H9 (cell line): ENCODE results near the gene ZNF287. TPM values are rescaled to one million over a fixed set of nuclear protein-coding genes. Genes with fewer than 3 reads are reported as not detected.

ENCODE experiments used
- DNase-seq: peaks from one replicate; pipeline ENCODE4 v3.0.0-alpha.2; 2017
- H2AFZ ChIP-seq: one replicate; pipeline ENCODE4 v1.6.1; 2013; ENCODE audit warnings: mild to moderate bottlenecking, low read length, control low read depth, moderate library complexity
- H2AK5ac ChIP-seq: 2 replicates; pipeline ENCODE4 v1.6.1; 2013; ENCODE audit warnings: low read length, control low read depth, mixed read lengths; ENCODE audit not compliant: insufficient read length
- H2BK120ac ChIP-seq: one replicate; pipeline ENCODE4 v1.6.1; 2013; ENCODE audit warnings: low read depth, mild to moderate bottlenecking, low read length, control low read depth, inconsistent platforms; ENCODE audit not compliant: poor library complexity, severe bottlenecking
- H2BK12ac ChIP-seq: 2 replicates; pipeline ENCODE4 v1.6.1; 2013; ENCODE audit warnings: low read length, control low read depth, mixed read lengths, low read depth; ENCODE audit not compliant: insufficient read length
- H2BK15ac ChIP-seq: 2 replicates; pipeline ENCODE4 v1.6.1; 2013; ENCODE audit warnings: low read depth, low read length, control low read depth
- H2BK20ac ChIP-seq: one replicate; pipeline ENCODE4 v1.6.1; 2013; ENCODE audit warnings: low read depth, mild to moderate bottlenecking, low read length, control low read depth, inconsistent platforms; ENCODE audit not compliant: poor library complexity, severe bottlenecking
- H2BK5ac ChIP-seq: 2 replicates; pipeline ENCODE4 v1.6.1; 2013; ENCODE audit warnings: low read length, control low read depth, mixed read lengths; ENCODE audit not compliant: insufficient read length
- H3K14ac ChIP-seq: 2 replicates; pipeline ENCODE4 v1.6.1; 2013; ENCODE audit warnings: low read length, control low read depth; ENCODE audit not compliant: insufficient read depth
- H3K18ac ChIP-seq: 2 replicates; pipeline ENCODE4 v1.6.1; 2013; ENCODE audit warnings: low read depth, mild to moderate bottlenecking, mixed read lengths, low read length, control low read depth; ENCODE audit not compliant: insufficient read length
- H3K23ac ChIP-seq: 2 replicates; pipeline ENCODE4 v1.6.1; 2013; ENCODE audit warnings: low read length, control low read depth, mixed read lengths, low read depth; ENCODE audit not compliant: insufficient read length
- H3K23me2 ChIP-seq: 2 replicates; pipeline ENCODE4 v1.6.1; 2013; ENCODE audit warnings: low read depth, mild to moderate bottlenecking, mixed read lengths, low read length, control low read depth; ENCODE audit not compliant: insufficient read length, poor library complexity, severe bottlenecking
- H3K27ac ChIP-seq: 2 replicates; pipeline ENCODE4 v1.5.1; 2013; ENCODE audit warnings: low read length, control low read depth, mixed read lengths, low read depth; ENCODE audit not compliant: insufficient read length
- H3K27me3 ChIP-seq: 2 replicates; pipeline ENCODE4 v1.6.1; 2013; ENCODE audit warnings: low read length, control low read depth, inconsistent platforms; ENCODE audit not compliant: insufficient read depth
- H3K4ac ChIP-seq: 2 replicates; pipeline ENCODE4 v1.6.1; 2013; ENCODE audit warnings: low read depth, mild to moderate bottlenecking, control low read depth, inconsistent platforms, low read length, moderate library complexity
- H3K4me1 ChIP-seq: 2 replicates; pipeline ENCODE4 v1.6.1; 2013; ENCODE audit warnings: low read length, control low read depth, inconsistent platforms; ENCODE audit not compliant: insufficient read depth
- H3K4me2 ChIP-seq: 2 replicates; pipeline ENCODE4 v1.6.1; 2013; ENCODE audit warnings: low read length, control low read depth, mixed read lengths; ENCODE audit not compliant: insufficient read length, insufficient read depth
- H3K56ac ChIP-seq: 2 replicates; pipeline ENCODE4 v1.6.1; 2013; ENCODE audit warnings: low read depth, mild to moderate bottlenecking, mixed read lengths, low read length, control low read depth; ENCODE audit not compliant: insufficient read length
- H3K79me1 ChIP-seq: 2 replicates; pipeline ENCODE4 v1.6.1; 2013; ENCODE audit warnings: low read depth, mild to moderate bottlenecking, moderate library complexity, low read length, control low read depth, inconsistent platforms; ENCODE audit not compliant: insufficient read depth, poor library complexity, severe bottlenecking
- H3K79me2 ChIP-seq: 2 replicates; pipeline ENCODE4 v1.6.1; 2013; ENCODE audit warnings: low read length, control low read depth, inconsistent platforms; ENCODE audit not compliant: insufficient read depth
- H3K9ac ChIP-seq: 2 replicates; pipeline ENCODE4 v1.6.1; 2013; ENCODE audit warnings: low read length, control low read depth, mixed read lengths; ENCODE audit not compliant: insufficient read length; ENCODE audit errors: extremely low read depth
- H3K9me3 ChIP-seq: one replicate; pipeline ENCODE4 v1.6.1; 2013; ENCODE audit warnings: low read depth, low read length, inconsistent platforms; ENCODE audit not compliant: control insufficient read depth
- H3T11ph ChIP-seq: one replicate; pipeline ENCODE4 v1.6.1; 2013; ENCODE audit warnings: mild to moderate bottlenecking, low read length, control low read depth, inconsistent platforms
- H4K20me1 ChIP-seq: one replicate; pipeline ENCODE4 v1.6.1; 2013; ENCODE audit not compliant: control insufficient read depth, insufficient read length, insufficient read depth
- H4K5ac ChIP-seq: 2 replicates; pipeline ENCODE4 v1.6.1; 2013; ENCODE audit warnings: low read depth, mild to moderate bottlenecking, mixed read lengths, low read length, control low read depth; ENCODE audit not compliant: insufficient read length
- H4K8ac ChIP-seq: replicated peaks from 2 replicates; pipeline ENCODE4 v1.6.1; 2013; ENCODE audit warnings: low read length, control low read depth, mixed read lengths, low read depth; ENCODE audit not compliant: insufficient read length
- H4K91ac ChIP-seq: 2 replicates; pipeline ENCODE4 v1.6.1; 2013; ENCODE audit warnings: low read depth, mild to moderate bottlenecking, moderate library complexity, mixed read lengths, low read length, control low read depth; ENCODE audit not compliant: insufficient read length
- H3K27ac Mint-ChIP-seq, 3 experiments: 2 replicates in 2 of 3; 3 replicates in 1 of 3; pipeline ENCODE4 v1.8.0; 2020 to 2021; ENCODE audit warnings: mixed read lengths in 3 of 3, mild to moderate bottlenecking in 1 of 3, moderate library complexity in 1 of 3
- H3K27me3 Mint-ChIP-seq: 2 replicates; pipeline ENCODE4 v1.8.0; 2021; ENCODE audit warnings: low read depth, mild to moderate bottlenecking, moderate library complexity, mixed read lengths
- H3K36me3 Mint-ChIP-seq, 3 experiments: 2 replicates in 2 of 3; 3 replicates in 1 of 3; pipeline ENCODE4 v1.8.0; 2020 to 2021; ENCODE audit warnings: low read depth in 3 of 3, mixed read lengths in 3 of 3; ENCODE audit not compliant: insufficient read depth in 1 of 3
- H3K4me1 Mint-ChIP-seq, 2 experiments: 2 replicates each; pipeline ENCODE4 v1.8.0; 2020; ENCODE audit warnings: mixed read lengths in 2 of 2
- H3K4me3 Mint-ChIP-seq, 2 experiments: 2 replicates in 1 of 2; 3 replicates in 1 of 2; pipeline ENCODE4 v1.8.0; 2020 to 2021; ENCODE audit warnings: mild to moderate bottlenecking in 2 of 2, mixed read lengths in 2 of 2, moderate library complexity in 1 of 2
- H3K9me3 Mint-ChIP-seq, 2 experiments: 2 replicates in 1 of 2; 3 replicates in 1 of 2; pipeline ENCODE4 v1.8.0; 2020; ENCODE audit warnings: mild to moderate bottlenecking in 2 of 2, mixed read lengths in 2 of 2, moderate library complexity in 1 of 2
- CTCF ChIP-seq: fragments of 200-600 bp; sonication (generic); conservative IDR thresholded peaks from 3 replicates; pipeline ENCODE4 v1.8.0; 2021; ENCODE audit warnings: antibody characterized with exemption, mild to moderate bottlenecking
- WGBS: extraction: QIAGEN DNeasy Blood & Tissue Kit; methylation state at CpG from one replicate; pipeline ENCODE4 v1.1.7; 2013; ENCODE audit warnings: missing lambda C conversion rate, low lambda C conversion rate, mixed read lengths; ENCODE audit not compliant: insufficient read length; ENCODE audit errors: extremely low coverage; 5-methylcytosine and 5-hydroxymethylcytosine counted together
- total RNA-seq: library from RNA; stranded (reverse); gene quantifications from 2 replicates; pipeline ENCODE4 v1.2.1, GENCODE V29; 2021

ZNF287 gene
- total RNA-seq, 1 experiment from 2014 or later = 7.1 TPM

- no peak overlapping the region for H2BK15ac ChIP-seq
- H3K18ac ChIP-seq = peak overlapping the region; percentile 30
- no peak overlapping the region for H3T11ph ChIP-seq
- H3K9ac ChIP-seq = peak overlapping the region; percentile 33
- no peak overlapping the region for H2BK120ac ChIP-seq
- H3K4me3 Mint-ChIP-seq = peak overlapping the region; percentile 71 to 74
- H3K27ac ChIP-seq = no peak overlapping the region
- H4K5ac ChIP-seq = no peak overlapping the region
- no peak overlapping the region for H3K56ac ChIP-seq
- peak; percentile 96 for DNase-seq
- no peaks in the 10 kb centered on the region for H3K79me2 ChIP-seq
- peak overlapping the region; percentile 68 for H2AFZ ChIP-seq
- H3K27me3 ChIP-seq = peaks cover 5% of the 10 kb centered on the region; the same call in 1 of the 2 replicates
- H3K4ac ChIP-seq = no peak overlapping the region
- no peak overlapping the region for H3K14ac ChIP-seq
- H3K4me2 ChIP-seq = peak overlapping the region; percentile 48
- H3K4me1 ChIP-seq = no peaks in the 10 kb centered on the region
- TF ChIP-seq CTCF = peak; percentile 94
- no peak overlapping the region for H2BK12ac ChIP-seq
- no peak overlapping the region for H2BK20ac ChIP-seq
- H3K27ac Mint-ChIP-seq = no peak overlapping the region; a peak in 1 of 7 replicates
- no peak overlapping the region for H4K8ac ChIP-seq
- H3K9me3 ChIP-seq = no peaks in the 10 kb centered on the region
- H4K91ac ChIP-seq = no peak overlapping the region
- peaks cover 5 to 6% of the 10 kb centered on the region in 2 experiments; a peak in 4 of 5 replicates for H3K9me3 Mint-ChIP-seq
- no peak overlapping the region for H2BK5ac ChIP-seq
- H3K79me1 ChIP-seq = no peaks in the 10 kb centered on the region
- peaks cover 48% of the 10 kb centered on the region for H3K27me3 Mint-ChIP-seq
- H3K23ac ChIP-seq = no peak overlapping the region
- H3K23me2 ChIP-seq = peaks cover 7% of the 10 kb centered on the region
- no peaks in the 10 kb centered on the region for H4K20me1 ChIP-seq
- peaks cover 0 to 2% (median 0%) of the 10 kb centered on the region in 3 experiments; a peak in 2 of 7 replicates for H3K36me3 Mint-ChIP-seq
- no peak overlapping the region for H2AK5ac ChIP-seq
- H3K4me1 Mint-ChIP-seq = peaks cover 12 to 24% of the 10 kb centered on the region in 2 experiments
- whole genome bisulfite sequencing = no CpG with 5 or more reads among the region's 39 CpGs
Observed at GRCh38 chr17:16584273-16584995, 15.4 kb upstream of the ZNF287 start.
